H7 (cell line): ENCODE data around the gene OSTF1. TPM values are rescaled to one million over a fixed set of nuclear protein-coding genes. Genes with fewer than 3 reads are reported as not detected.
A peak's percentile ranks its signal among the peaks of the same experiment; 100 is the strongest.

ENCODE experiments used
- DNase-seq: peaks from one replicate; pipeline ENCODE4 v3.0.0; 2012
- H3K27me3 ChIP-seq: 2 replicates; pipeline ENCODE4 v1.6.0; 2011; ENCODE audit warnings: mild to moderate bottlenecking, low read length; ENCODE audit not compliant: control insufficient read depth, insufficient read depth
- H3K36me3 ChIP-seq: replicated peaks from 2 replicates; pipeline ENCODE4 v1.5.1; 2011; ENCODE audit warnings: low read length; ENCODE audit not compliant: control insufficient read depth, insufficient read depth
- H3K4me3 ChIP-seq: 2 replicates; pipeline ENCODE4 v1.5.1; 2011; ENCODE audit warnings: low read depth, mild to moderate bottlenecking, control low read depth, low read length, moderate library complexity; ENCODE audit not compliant: insufficient read depth
- total RNA-seq: library from RNA; depleted of rRNA; stranded (reverse); fragments of >200 nt; shearing (Covaris generic); gene quantifications from 2 replicates; pipeline ENCODE4 v1.2.3, GENCODE V29; 2014; rRNA removed

OSTF1 gene
- total RNA-seq: 17.3 and 18.5 TPM in 2 replicates

GRCh38 chr9:75087824-75088645 is at the start of gene OSTF1, which contains the start of gene NMRK1:
Gene OSTF1, plus strand, starts transcription at chr9:75088514. Its CDS starts 179 bp downstream, at chr9:75088693.
Gene NMRK1, minus strand, starts transcription at chr9:75088155. Its CDS starts 5,040 bp downstream, at chr9:75083115.
- DNase-seq: peak; percentile 96
- Histone ChIP-seq H3K4me3 (peak within 1 kb of the TSS; percentile 91), H3K36me3 (no peaks in the 10 kb centered on the region), H3K27me3 (no peaks in the 10 kb centered on the region)

GRCh38 chr9:75039009-75039408 is 49.3 kb upstream of the OSTF1 start:
- H3K36me3 ChIP-seq: no peaks in the 10 kb centered on the region
- DNase-seq: no peak
- no peak overlapping the region for H3K4me3 ChIP-seq
- no peaks in the 10 kb centered on the region for H3K27me3 ChIP-seq

DNA sequence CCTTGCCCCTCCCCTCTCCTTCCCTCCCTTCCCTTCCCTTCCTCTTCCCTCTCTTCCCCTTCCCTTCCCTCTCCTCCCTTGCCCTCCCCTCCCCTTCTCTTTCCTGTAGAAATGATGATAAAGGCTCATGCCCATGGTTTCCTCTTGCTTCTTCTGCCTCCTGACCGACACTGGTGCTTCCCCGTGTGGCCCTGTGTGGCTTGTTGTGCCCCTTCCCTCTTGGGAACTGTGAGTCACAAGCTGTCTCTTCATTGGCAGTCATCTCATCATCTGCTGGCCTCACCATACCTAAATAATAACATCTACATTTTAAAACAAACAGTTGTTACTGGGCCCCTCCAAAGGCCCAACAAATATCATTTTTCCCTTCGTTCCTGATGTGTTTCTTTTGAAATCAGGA is 48.5 kb upstream of the OSTF1 start:
- H3K4me3 ChIP-seq: no peak overlapping the region
- no peak for DNase-seq
- H3K27me3 ChIP-seq: no peaks in the 10 kb centered on the region
- H3K36me3 ChIP-seq: no peaks in the 10 kb centered on the region

- Histone ChIP-seq H3K27me3 (no peaks in the 10 kb centered on the region), H3K4me3 (no peak overlapping the region), H3K36me3 (no peaks in the 10 kb centered on the region)
- no peak for DNase-seq
Measured at GRCh38 chr9:75041041-75041440, 47.3 kb upstream of the OSTF1 start.

DNA sequence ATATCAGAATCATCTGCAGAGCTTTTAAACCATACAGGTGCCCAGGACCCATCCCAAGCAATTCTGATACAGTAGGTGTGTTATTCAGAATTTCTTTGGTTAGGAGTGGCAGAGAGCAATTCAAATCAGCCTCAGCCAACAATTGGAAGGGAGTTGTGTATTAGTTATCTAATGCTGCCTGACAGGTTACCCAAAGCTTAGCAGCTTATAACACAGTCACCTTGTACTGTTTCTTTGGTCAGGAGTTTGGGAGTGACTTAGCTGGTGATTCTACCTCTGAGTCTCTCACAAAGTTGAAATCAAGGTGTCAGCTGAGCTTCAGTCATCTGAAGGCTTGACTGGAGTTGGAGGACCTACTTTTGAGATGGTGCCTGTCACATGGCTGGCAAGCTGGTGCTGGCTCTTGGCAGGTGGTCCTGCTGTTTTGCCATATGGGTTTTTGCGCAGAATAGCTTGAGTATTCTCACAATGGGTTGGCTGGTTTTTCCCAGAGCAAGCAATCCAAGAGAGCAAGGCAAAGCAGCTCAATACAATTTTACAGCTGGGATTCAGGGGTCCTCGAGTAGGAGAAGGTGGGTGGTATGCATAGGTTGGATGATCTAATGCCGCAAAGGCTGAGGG is 41.5 kb upstream of the OSTF1 start:
- H3K27me3 ChIP-seq: no peaks in the 10 kb centered on the region
- no peaks in the 10 kb centered on the region for H3K36me3 ChIP-seq

GRCh38 chr9:75047506-75047905 is 40.8 kb upstream of the OSTF1 start:
- no peaks in the 10 kb centered on the region for H3K27me3 ChIP-seq
- no peak overlapping the region for H3K4me3 ChIP-seq
- H3K36me3 ChIP-seq: no peaks in the 10 kb centered on the region
- no peak for DNase-seq

More for the DNA sequence above, 41.5 kb upstream of the OSTF1 start:
- no peak for DNase-seq
- no peak overlapping the region for H3K4me3 ChIP-seq

DNA sequence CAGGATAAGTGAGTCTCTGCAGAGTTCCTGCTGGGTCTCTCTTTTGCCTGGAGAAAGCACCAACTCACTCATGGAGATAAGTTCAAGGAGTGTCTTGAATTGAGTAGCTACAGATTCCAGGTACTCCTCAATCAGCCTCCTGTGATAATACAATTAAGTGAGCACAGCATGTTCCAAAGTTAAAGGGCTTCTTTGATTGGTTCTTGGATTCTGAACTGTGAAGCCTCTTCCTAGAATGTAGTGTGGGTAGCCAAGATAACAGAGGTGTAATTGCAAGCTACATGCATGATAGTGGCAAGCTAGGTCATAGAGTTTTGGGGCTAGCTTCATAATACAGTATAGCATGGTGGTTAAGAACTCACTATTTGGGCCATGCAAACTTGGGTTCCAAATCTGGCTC is 37.0 kb upstream of the OSTF1 start:
- no peaks in the 10 kb centered on the region for H3K36me3 ChIP-seq
- no peaks in the 10 kb centered on the region for H3K27me3 ChIP-seq
- no peak overlapping the region for H3K4me3 ChIP-seq
- no peak for DNase-seq

GRCh38 chr9:75053869-75054268 is 34.4 kb upstream of the OSTF1 start:
- Histone ChIP-seq H3K27me3 (no peaks in the 10 kb centered on the region), H3K4me3 (no peak overlapping the region), H3K36me3 (no peaks in the 10 kb centered on the region)
- DNase-seq: no peak

DNA sequence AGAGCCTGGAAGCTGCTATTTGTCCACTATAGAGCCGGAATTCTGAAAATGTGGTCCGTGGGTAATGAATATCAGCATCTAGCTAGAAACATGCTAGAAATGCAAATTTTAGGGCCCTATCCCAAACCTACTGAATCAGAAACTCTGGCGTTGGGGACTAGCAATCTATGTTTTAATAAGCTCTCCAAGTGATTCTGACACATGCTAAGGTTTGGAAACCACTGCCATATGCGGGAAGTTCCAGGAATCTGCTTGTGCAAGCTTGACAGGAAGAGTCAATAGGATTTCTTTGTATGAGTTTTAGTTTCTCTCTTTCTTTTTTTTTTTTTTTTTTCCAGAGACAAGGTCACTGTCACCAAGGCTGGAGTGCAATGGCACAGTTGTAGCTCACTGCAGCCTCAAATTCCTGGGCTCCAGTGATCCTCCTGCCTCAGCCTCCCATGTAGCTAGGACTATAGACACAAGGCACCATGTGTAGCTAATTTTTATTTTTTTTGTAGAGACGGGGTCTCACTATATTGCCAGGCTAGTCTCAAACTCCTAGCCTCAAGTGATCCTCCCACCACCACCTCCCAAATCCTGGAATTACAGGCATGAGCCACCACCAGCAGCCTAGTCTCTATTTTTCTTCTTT is 33.8 kb upstream of the OSTF1 start:
- Histone ChIP-seq H3K36me3 (no peaks in the 10 kb centered on the region), H3K27me3 (no peaks in the 10 kb centered on the region), H3K4me3 (no peak overlapping the region)
- no peak for DNase-seq

DNA sequence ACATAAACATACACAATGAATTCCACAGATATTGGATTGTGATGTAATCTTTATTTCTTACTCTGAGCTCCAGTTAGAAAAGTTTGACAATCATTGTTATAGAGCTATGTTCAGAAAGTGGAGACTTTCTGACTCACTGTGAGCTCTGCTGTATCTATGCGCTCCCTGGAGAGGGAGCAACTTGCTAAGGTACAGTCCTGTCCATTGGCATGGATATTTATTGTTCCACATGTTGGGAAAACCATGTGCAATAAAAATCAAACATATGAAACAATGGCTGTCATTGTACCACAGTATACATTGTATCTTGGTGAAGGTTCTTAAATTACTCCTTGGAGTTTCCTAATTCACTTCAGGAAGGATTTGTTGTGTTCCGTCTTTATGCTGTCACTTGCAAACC is 27.1 kb upstream of the OSTF1 start:
- no peak for DNase-seq
- Histone ChIP-seq H3K4me3 (no peak overlapping the region), H3K36me3 (no peaks in the 10 kb centered on the region), H3K27me3 (no peaks in the 10 kb centered on the region)

- DNase-seq: no peak
- Histone ChIP-seq H3K27me3 (no peaks in the 10 kb centered on the region), H3K36me3 (no peaks in the 10 kb centered on the region), H3K4me3 (no peak overlapping the region)
Measured at GRCh38 chr9:75063556-75064305, 24.6 kb upstream of the OSTF1 start.

GRCh38 chr9:75064307-75065025 is 23.8 kb upstream of the OSTF1 start:
- DNase-seq: no peak
- no peaks in the 10 kb centered on the region for H3K36me3 ChIP-seq
- H3K4me3 ChIP-seq: no peak overlapping the region
- no peaks in the 10 kb centered on the region for H3K27me3 ChIP-seq

GRCh38 chr9:75065510-75065909 is 22.8 kb upstream of the OSTF1 start:
- DNase-seq: no peak
- Histone ChIP-seq H3K27me3 (no peaks in the 10 kb centered on the region), H3K4me3 (no peak overlapping the region), H3K36me3 (no peaks in the 10 kb centered on the region)

GRCh38 chr9:75067894-75068293 is 20.4 kb upstream of the OSTF1 start:
- no peak for DNase-seq
- Histone ChIP-seq H3K36me3 (no peaks in the 10 kb centered on the region), H3K4me3 (no peak overlapping the region), H3K27me3 (no peaks in the 10 kb centered on the region)
